SK-N-SH treated with all-trans-retinoic acid at 6 μM for 48 hours (cell line): ENCODE results near the gene LRRC40.

Experiments
- ATAC-seq: fragments of 200-7000 bp; cut with Tn5 transposase; 3 replicates; pipeline ENCODE4 v1.9.1; 2020; ENCODE audit warnings: mild to moderate bottlenecking, moderate library complexity
- ARNTL ChIP-seq: fragments of 450-650 bp; formaldehyde crosslinking; IDR thresholded peaks from 2 replicates; pipeline ENCODE4 v1.5.0; 2020; ENCODE audit warnings: low read depth, mild to moderate bottlenecking, moderate library complexity, borderline replicate concordance
- BACH2 ChIP-seq: fragments of 250-450 bp; sonication (Bioruptor Pico); IDR thresholded peaks from 2 replicates; pipeline ENCODE4 v1.9.0; 2021; ENCODE audit warnings: mild to moderate bottlenecking, borderline replicate concordance
- ESRRG ChIP-seq: fragments of 250-450 bp; sonication (Bioruptor Pico); IDR thresholded peaks from 2 replicates; pipeline ENCODE4 v1.6.1; 2021; ENCODE audit warnings: mild to moderate bottlenecking
- GLIS3 ChIP-seq: fragments of 250-450 bp; sonication (Bioruptor Pico); IDR thresholded peaks from 2 replicates; pipeline ENCODE4 v1.5.0; 2020; ENCODE audit warnings: mild to moderate bottlenecking, moderate library complexity
- ISL1 ChIP-seq: fragments of 250-450 bp; sonication (Bioruptor Pico); IDR thresholded peaks from 2 replicates; pipeline ENCODE4 v2.1.2; 2022; ENCODE audit warnings: mild to moderate bottlenecking, moderate library complexity
- OSR1 ChIP-seq: fragments of 250-450 bp; sonication (Bioruptor Pico); IDR thresholded peaks from 2 replicates; pipeline ENCODE4 v1.8.0; 2022; ENCODE audit warnings: moderate library complexity, mild to moderate bottlenecking, inconsistent platforms
- PPARA ChIP-seq: fragments of 250-450 bp; sonication (Bioruptor Pico); IDR thresholded peaks from 2 replicates; pipeline ENCODE4 v1.5.0; 2020; ENCODE audit warnings: mild to moderate bottlenecking, borderline replicate concordance
- RARB ChIP-seq: fragments of 250-450 bp; sonication (Bioruptor Pico); IDR thresholded peaks from 2 replicates; pipeline ENCODE4 v1.8.0; 2021; ENCODE audit warnings: mild to moderate bottlenecking, moderate library complexity
- SNAI2 ChIP-seq: fragments of 250-450 bp; sonication (Bioruptor Pico); IDR thresholded peaks from 2 replicates; pipeline ENCODE4 v1.5.0; 2020; ENCODE audit warnings: mild to moderate bottlenecking, moderate library complexity
- ZFP3 ChIP-seq: fragments of 250-450 bp; sonication (Bioruptor Pico); IDR thresholded peaks from 2 replicates; pipeline ENCODE4 v1.5.0; 2020; ENCODE audit warnings: mild to moderate bottlenecking, moderate library complexity
- ZFP30 ChIP-seq: fragments of 450-650 bp; formaldehyde crosslinking; IDR thresholded peaks from 2 replicates; pipeline ENCODE4 v1.5.0; 2022; ENCODE audit warnings: mild to moderate bottlenecking, moderate library complexity
- ZNF70 ChIP-seq: fragments of 450-650 bp; formaldehyde crosslinking; IDR thresholded peaks from 2 replicates; pipeline ENCODE4 v1.5.0; 2020; ENCODE audit warnings: mild to moderate bottlenecking, moderate library complexity
- TF ChIP-seq, protein P1 (sequence below): fragments of 250-450 bp; sonication (Bioruptor Pico); IDR thresholded peaks from 2 replicates; pipeline ENCODE4 v1.8.0; 2020; ENCODE audit warnings: mild to moderate bottlenecking, moderate library complexity, borderline replicate concordance
- TF ChIP-seq, protein P2 (sequence below): fragments of 250-450 bp; sonication (Bioruptor Pico); IDR thresholded peaks from 2 replicates; pipeline ENCODE4 v1.5.1; 2021; ENCODE audit warnings: mild to moderate bottlenecking, moderate library complexity
- TF ChIP-seq, protein P3 (sequence below): fragments of 250-450 bp; sonication (Bioruptor Pico); IDR thresholded peaks from 2 replicates; pipeline ENCODE4 v1.8.0; 2021; ENCODE audit warnings: low read depth, mild to moderate bottlenecking, moderate library complexity, borderline replicate concordance
- TF ChIP-seq, protein P4 (sequence below): fragments of 250-450 bp; sonication (Bioruptor Pico); IDR thresholded peaks from 2 replicates; pipeline ENCODE4 v1.5.1; 2020; ENCODE audit warnings: low read depth, mild to moderate bottlenecking, moderate library complexity
- TF ChIP-seq, protein P5 (sequence below): fragments of 250-450 bp; sonication (Bioruptor Pico); IDR thresholded peaks from 2 replicates; pipeline ENCODE4 v1.5.0; 2020; ENCODE audit warnings: mild to moderate bottlenecking, moderate library complexity

LRRC40 gene

DNA sequence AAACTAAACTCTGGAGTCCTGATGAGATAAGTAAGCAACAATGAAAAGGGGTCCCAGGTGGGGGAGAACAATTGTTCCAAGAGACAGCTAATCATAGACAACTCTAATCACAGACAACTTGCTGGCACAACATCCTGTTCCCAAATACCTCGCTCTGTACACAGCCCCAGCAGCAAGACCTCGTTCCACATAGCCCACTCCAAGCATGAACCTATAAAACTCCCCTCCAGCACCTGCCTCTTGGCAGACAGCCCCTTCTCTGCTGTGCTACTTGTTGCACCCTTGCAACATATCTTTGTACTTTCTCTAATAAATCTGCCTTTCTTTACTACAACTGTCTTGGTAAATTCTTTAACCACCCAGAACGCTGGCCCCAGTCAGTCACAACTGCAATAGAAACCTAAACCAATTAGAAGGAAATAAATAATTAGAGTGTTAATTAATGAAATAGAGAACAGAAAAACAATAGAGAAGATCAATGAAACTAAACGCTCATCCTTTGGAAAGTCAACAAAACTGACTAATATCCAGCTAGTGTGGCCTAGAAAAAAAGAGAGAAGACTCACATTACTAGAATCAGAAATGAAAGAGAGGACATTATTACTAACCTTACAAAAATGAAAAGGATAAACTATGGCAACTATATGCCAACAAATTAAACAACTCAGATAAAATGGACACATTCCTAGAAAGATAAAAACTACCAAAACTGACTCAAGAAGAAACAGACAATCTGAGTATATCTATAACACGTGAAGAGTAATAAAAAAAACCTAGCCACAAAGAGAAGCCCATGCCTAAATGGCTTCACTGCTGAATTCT is 36.1 kb downstream of the LRRC40 start:
- no peak for ATAC-seq

DNA sequence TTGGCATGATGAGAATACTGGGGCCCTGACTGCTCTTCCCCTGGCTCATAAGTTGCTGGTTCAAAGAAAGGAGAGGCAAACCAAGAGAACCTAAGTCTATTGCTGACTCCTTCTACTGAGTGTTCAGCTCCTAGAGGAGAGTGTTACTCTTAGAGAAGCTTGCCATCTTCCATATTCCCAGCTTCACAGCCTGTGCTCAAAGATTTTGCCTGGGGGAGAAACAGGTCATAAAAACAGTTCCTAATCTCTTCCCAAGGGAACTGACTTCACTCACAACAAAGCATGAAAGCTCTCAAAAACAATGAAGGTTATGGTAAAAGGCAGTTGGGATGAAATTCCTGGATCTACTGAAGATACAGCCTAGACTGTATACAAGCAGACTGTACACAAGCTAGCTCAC is 37.1 kb downstream of the LRRC40 start:
- ATAC-seq = no peak
- TF ChIP-seq, protein P1, sequence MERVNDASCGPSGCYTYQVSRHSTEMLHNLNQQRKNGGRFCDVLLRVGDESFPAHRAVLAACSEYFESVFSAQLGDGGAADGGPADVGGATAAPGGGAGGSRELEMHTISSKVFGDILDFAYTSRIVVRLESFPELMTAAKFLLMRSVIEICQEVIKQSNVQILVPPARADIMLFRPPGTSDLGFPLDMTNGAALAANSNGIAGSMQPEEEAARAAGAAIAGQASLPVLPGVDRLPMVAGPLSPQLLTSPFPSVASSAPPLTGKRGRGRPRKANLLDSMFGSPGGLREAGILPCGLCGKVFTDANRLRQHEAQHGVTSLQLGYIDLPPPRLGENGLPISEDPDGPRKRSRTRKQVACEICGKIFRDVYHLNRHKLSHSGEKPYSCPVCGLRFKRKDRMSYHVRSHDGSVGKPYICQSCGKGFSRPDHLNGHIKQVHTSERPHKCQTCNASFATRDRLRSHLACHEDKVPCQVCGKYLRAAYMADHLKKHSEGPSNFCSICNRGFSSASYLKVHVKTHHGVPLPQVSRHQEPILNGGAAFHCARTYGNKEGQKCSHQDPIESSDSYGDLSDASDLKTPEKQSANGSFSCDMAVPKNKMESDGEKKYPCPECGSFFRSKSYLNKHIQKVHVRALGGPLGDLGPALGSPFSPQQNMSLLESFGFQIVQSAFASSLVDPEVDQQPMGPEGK = no peak
- TF ChIP-seq ESRRG (CRISPR knock-in tag) (no peak), ZFP3 (no peak), ARNTL (CRISPR knock-in tag) (no peak), ISL1 (CRISPR knock-in tag) (no peak), BACH2 (CRISPR knock-in tag) (no peak)
- TF ChIP-seq, protein P2, sequence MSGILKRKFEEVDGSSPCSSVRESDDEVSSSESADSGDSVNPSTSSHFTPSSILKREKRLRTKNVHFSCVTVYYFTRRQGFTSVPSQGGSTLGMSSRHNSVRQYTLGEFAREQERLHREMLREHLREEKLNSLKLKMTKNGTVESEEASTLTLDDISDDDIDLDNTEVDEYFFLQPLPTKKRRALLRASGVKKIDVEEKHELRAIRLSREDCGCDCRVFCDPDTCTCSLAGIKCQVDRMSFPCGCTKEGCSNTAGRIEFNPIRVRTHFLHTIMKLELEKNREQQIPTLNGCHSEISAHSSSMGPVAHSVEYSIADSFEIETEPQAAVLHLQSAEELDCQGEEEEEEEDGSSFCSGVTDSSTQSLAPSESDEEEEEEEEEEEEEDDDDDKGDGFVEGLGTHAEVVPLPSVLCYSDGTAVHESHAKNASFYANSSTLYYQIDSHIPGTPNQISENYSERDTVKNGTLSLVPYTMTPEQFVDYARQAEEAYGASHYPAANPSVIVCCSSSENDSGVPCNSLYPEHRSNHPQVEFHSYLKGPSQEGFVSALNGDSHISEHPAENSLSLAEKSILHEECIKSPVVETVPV (CRISPR knock-in tag) = no peak
- TF ChIP-seq, protein P3, sequence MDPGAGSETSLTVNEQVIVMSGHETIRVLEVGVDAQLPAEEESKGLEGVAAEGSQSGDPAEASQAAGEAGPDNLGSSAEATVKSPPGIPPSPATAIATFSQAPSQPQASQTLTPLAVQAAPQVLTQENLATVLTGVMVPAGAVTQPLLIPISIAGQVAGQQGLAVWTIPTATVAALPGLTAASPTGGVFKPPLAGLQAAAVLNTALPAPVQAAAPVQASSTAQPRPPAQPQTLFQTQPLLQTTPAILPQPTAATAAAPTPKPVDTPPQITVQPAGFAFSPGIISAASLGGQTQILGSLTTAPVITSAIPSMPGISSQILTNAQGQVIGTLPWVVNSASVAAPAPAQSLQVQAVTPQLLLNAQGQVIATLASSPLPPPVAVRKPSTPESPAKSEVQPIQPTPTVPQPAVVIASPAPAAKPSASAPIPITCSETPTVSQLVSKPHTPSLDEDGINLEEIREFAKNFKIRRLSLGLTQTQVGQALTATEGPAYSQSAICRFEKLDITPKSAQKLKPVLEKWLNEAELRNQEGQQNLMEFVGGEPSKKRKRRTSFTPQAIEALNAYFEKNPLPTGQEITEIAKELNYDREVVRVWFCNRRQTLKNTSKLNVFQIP = no peak

More for the DNA sequence above, 36.1 kb downstream of the LRRC40 start:
- TF ChIP-seq GLIS3 (CRISPR knock-in tag) (no peak), SNAI2 (CRISPR knock-in tag) (no peak), OSR1 (no peak), RARB (CRISPR knock-in tag) (no peak), PPARA (CRISPR knock-in tag) (no peak), ZNF70 (CRISPR knock-in tag) (no peak), ARNTL (CRISPR knock-in tag) (no peak), ZFP30 (CRISPR knock-in tag) (no peak)
- TF ChIP-seq, protein P2 (CRISPR knock-in tag) = no peak
- TF ChIP-seq, protein P4, sequence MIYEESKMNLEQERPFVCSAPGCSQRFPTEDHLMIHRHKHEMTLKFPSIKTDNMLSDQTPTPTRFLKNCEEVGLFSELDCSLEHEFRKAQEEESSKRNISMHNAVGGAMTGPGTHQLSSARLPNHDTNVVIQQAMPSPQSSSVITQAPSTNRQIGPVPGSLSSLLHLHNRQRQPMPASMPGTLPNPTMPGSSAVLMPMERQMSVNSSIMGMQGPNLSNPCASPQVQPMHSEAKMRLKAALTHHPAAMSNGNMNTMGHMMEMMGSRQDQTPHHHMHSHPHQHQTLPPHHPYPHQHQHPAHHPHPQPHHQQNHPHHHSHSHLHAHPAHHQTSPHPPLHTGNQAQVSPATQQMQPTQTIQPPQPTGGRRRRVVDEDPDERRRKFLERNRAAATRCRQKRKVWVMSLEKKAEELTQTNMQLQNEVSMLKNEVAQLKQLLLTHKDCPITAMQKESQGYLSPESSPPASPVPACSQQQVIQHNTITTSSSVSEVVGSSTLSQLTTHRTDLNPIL (CRISPR knock-in tag) = no peak
- TF ChIP-seq, protein P5, sequence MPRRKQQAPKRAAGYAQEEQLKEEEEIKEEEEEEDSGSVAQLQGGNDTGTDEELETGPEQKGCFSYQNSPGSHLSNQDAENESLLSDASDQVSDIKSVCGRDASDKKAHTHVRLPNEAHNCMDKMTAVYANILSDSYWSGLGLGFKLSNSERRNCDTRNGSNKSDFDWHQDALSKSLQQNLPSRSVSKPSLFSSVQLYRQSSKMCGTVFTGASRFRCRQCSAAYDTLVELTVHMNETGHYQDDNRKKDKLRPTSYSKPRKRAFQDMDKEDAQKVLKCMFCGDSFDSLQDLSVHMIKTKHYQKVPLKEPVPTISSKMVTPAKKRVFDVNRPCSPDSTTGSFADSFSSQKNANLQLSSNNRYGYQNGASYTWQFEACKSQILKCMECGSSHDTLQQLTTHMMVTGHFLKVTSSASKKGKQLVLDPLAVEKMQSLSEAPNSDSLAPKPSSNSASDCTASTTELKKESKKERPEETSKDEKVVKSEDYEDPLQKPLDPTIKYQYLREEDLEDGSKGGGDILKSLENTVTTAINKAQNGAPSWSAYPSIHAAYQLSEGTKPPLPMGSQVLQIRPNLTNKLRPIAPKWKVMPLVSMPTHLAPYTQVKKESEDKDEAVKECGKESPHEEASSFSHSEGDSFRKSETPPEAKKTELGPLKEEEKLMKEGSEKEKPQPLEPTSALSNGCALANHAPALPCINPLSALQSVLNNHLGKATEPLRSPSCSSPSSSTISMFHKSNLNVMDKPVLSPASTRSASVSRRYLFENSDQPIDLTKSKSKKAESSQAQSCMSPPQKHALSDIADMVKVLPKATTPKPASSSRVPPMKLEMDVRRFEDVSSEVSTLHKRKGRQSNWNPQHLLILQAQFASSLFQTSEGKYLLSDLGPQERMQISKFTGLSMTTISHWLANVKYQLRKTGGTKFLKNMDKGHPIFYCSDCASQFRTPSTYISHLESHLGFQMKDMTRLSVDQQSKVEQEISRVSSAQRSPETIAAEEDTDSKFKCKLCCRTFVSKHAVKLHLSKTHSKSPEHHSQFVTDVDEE (CRISPR knock-in tag) = no peak
- TF ChIP-seq, protein P1 = no peak
- TF ChIP-seq, all 23 proteins: peak for 0
